ENCODE results near the gene RGS7.

GRCh38 chr1:240935920-240936319 is 421.1 kb downstream of the RGS7 start:
- no peak for TF ChIP-seq POLR2A (IDR thresholded peaks at IDR 0.05; ENCODE audit: extremely low read depth, insufficient read length)
- TF ChIP-seq CTCF (IDR thresholded peaks at IDR 0.05; ENCODE audit: low read depth, low read length): no peak
- TF ChIP-seq, protein P1, sequence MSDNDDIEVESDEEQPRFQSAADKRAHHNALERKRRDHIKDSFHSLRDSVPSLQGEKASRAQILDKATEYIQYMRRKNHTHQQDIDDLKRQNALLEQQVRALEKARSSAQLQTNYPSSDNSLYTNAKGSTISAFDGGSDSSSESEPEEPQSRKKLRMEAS (IDR thresholded peaks at IDR 0.05; ENCODE audit: low read depth, low read length): no peak
